ENCODE data around the gene AGAP1. TPM values are rescaled to one million over a fixed set of nuclear protein-coding genes. Genes with fewer than 3 reads are reported as not detected.

Gene AGAP1
- polyA plus RNA-seq, 2 of the 4 experiments (the other 2 are of a cell fraction): 20.2 to 21.9 TPM

- 86% methylated on average over 7 of the region's 7 CpGs for WGBS (ENCODE audit: missing lambda C conversion rate)
- POLR2A ChIA-PET: no interaction called here
- CTCF ChIA-PET: interaction anchor here (2.6 kb wide), 1 partner anchor 114 kb away, joined by 7 read pairs; no protein-coding TSS in a partner anchor
- H3K4me1 ChIP-seq: no peaks in the 10 kb centered on the region
- DNase-seq (ENCODE audit: low read depth in 1 of 2, low spot score in 1 of 2): no peak
- no peak for FAIRE-seq
- ATAC-seq: no peak
- H3K4me3 ChIP-seq: no peak overlapping the region
- H3K9me3 ChIP-seq: no peaks in the 10 kb centered on the region
- TF ChIP-seq KDM1A (IDR thresholded peaks at IDR 0.05; ENCODE audit: low read depth) (no peak), NR3C1 (IDR thresholded peaks at IDR 0.05) (no peak), ZNF302 (CRISPR knock-in tag; IDR thresholded peaks at IDR 0.05) (no peak), EP300 (IDR thresholded peaks at IDR 0.05) (no peak), MAZ (IDR thresholded peaks at IDR 0.05; ENCODE audit: borderline replicate concordance, low read depth, low read length) (no peak), HOXB13 (CRISPR knock-in tag; IDR thresholded peaks at IDR 0.05; ENCODE audit: low read depth) (no peak), TFCP2L1 (CRISPR knock-in tag; IDR thresholded peaks at IDR 0.05) (no peak), JUN (IDR thresholded peaks at IDR 0.05) (no peak), REST (IDR thresholded peaks at IDR 0.05) (no peak), CBX8 (IDR thresholded peaks at IDR 0.05) (no peak), RFX5 (IDR thresholded peaks at IDR 0.05) (no peak), NPAS2 (CRISPR knock-in tag; IDR thresholded peaks at IDR 0.05; ENCODE audit: borderline replicate concordance) (no peak), RAD21 (conservative IDR thresholded peaks at IDR 0.05 in 1 of 2, IDR thresholded peaks at IDR 0.05 in 1 of 2) (no peak), SMC3 (IDR thresholded peaks at IDR 0.05) (no peak), CHD4 (IDR thresholded peaks at IDR 0.05; ENCODE audit: borderline replicate concordance) (no peak), ZC3H11A (IDR thresholded peaks at IDR 0.05) (no peak)
- no peak overlapping the region for H3K4me2 ChIP-seq
- no peak overlapping the region for H3K27ac ChIP-seq
Observed at GRCh38 chr2:236063994-236064393, 570.2 kb downstream of the AGAP1 start.

- 85% methylated on average over 15 of the region's 15 CpGs for WGBS (ENCODE audit: missing lambda C conversion rate)
- FAIRE-seq: no peak
- CTCF ChIA-PET: interaction anchor here (1.6 to 2.6 kb wide), 2 partner anchors 8 to 112 kb away, joined by 3 to 7 read pairs; no protein-coding TSS in a partner anchor
Observed at GRCh38 chr2:236065314-236066160, 571.7 kb downstream of the AGAP1 start.

More at GRCh38 chr2:236065314-236066160, 571.7 kb downstream of the AGAP1 start:
- POLR2A ChIA-PET: no interaction called here
- no peak overlapping the region for H3K4me2 ChIP-seq
- no peaks in the 10 kb centered on the region for H3K9me3 ChIP-seq
- no peaks in the 10 kb centered on the region for H3K4me1 ChIP-seq
- TF ChIP-seq EHMT2 (IDR thresholded peaks at IDR 0.05; ENCODE audit: low read depth) (no peak), FOSL2 (IDR thresholded peaks at IDR 0.05) (no peak), FOSL2 (CRISPR knock-in tag; IDR thresholded peaks at IDR 0.05) (no peak), CHD2 (IDR thresholded peaks at IDR 0.05; ENCODE audit: low read length, partially characterized antibody) (no peak), RAD21 (conservative IDR thresholded peaks at IDR 0.05 in 1 of 2, IDR thresholded peaks at IDR 0.05 in 1 of 2) (no peak), CBX2 (IDR thresholded peaks at IDR 0.05; ENCODE audit: borderline replicate concordance, low read depth) (no peak), PHF8 (IDR thresholded peaks at IDR 0.05; ENCODE audit: borderline replicate concordance, low read depth) (no peak), PBX3 (IDR thresholded peaks at IDR 0.05) (no peak), CTCF (IDR thresholded peaks at IDR 0.05) (no peak), RARB (CRISPR knock-in tag; IDR thresholded peaks at IDR 0.05) (no peak), POLR2A (IDR thresholded peaks at IDR 0.05; ENCODE audit: low read length) (no peak), NR3C1 (IDR thresholded peaks at IDR 0.05) (no peak), ZNF302 (CRISPR knock-in tag; IDR thresholded peaks at IDR 0.05) (no peak), MAZ (IDR thresholded peaks at IDR 0.05; ENCODE audit: borderline replicate concordance, low read depth, low read length) (no peak)
- TF ChIP-seq, protein P1, sequence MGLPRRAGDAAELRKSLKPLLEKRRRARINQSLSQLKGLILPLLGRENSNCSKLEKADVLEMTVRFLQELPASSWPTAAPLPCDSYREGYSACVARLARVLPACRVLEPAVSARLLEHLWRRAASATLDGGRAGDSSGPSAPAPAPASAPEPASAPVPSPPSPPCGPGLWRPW (IDR thresholded peaks at IDR 0.05): no peak
- TF ChIP-seq, protein P2, sequence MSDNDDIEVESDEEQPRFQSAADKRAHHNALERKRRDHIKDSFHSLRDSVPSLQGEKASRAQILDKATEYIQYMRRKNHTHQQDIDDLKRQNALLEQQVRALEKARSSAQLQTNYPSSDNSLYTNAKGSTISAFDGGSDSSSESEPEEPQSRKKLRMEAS (IDR thresholded peaks at IDR 0.05): no peak
- H3K4me3 ChIP-seq: no peak overlapping the region
- DNase-seq (ENCODE audit: low read depth in 1 of 2, low spot score in 1 of 2): no peak
- ATAC-seq: no peak; a peak in 1 of 6 replicates
- no peak overlapping the region for H3K27ac ChIP-seq

Data from A549 (cell line).